Gastrocnemius medialis (tissue), 4 donors: ENCODE results near the gene HIC1.

Experiments
- POLR2A ChIP-seq, 2 donors: fragments of 450-650 bp; IDR thresholded peaks; one replicate each; pipeline ENCODE4 v1.6.1; 2017; ENCODE audit warnings: antibody characterized with exemption in 2 of 2, mild to moderate bottlenecking in 2 of 2, moderate library complexity in 2 of 2
- TF ChIP-seq, protein P1 (sequence below), 5 experiments: fragments of 450-650 bp in 3 of 5; fragments of 200-600 bp in 2 of 5; sonication (generic) in 2 of 5; IDR thresholded peaks in 4 of 5; conservative IDR thresholded peaks in 1 of 5; 1 replicate in 4 of 5; 2 replicates in 1 of 5; pipeline ENCODE4 v1.5.1; 2016 to 2019; ENCODE audit warnings: antibody characterized with exemption in 5 of 5, mild to moderate bottlenecking in 3 of 5, moderate library complexity in 3 of 5

- TF ChIP-seq, protein P1, sequence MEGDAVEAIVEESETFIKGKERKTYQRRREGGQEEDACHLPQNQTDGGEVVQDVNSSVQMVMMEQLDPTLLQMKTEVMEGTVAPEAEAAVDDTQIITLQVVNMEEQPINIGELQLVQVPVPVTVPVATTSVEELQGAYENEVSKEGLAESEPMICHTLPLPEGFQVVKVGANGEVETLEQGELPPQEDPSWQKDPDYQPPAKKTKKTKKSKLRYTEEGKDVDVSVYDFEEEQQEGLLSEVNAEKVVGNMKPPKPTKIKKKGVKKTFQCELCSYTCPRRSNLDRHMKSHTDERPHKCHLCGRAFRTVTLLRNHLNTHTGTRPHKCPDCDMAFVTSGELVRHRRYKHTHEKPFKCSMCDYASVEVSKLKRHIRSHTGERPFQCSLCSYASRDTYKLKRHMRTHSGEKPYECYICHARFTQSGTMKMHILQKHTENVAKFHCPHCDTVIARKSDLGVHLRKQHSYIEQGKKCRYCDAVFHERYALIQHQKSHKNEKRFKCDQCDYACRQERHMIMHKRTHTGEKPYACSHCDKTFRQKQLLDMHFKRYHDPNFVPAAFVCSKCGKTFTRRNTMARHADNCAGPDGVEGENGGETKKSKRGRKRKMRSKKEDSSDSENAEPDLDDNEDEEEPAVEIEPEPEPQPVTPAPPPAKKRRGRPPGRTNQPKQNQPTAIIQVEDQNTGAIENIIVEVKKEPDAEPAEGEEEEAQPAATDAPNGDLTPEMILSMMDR (IDR thresholded peaks at IDR 0.05 in 4 of 5, conservative IDR thresholded peaks at IDR 0.05 in 1 of 5) = no peak
- TF ChIP-seq POLR2A (IDR thresholded peaks at IDR 0.05) = no peak
These were observed 43.2 kb upstream of the HIC1 start for GRCh38 chr17:2011411-2012371.
